ENCODE measurements around the gene OR2AJ1. TPM values are rescaled to one million over a fixed set of nuclear protein-coding genes. Genes with fewer than 3 reads are reported as not detected.

The OR2AJ1 gene
- total and polyA plus RNA-seq, 2 experiments from 2014 or later: not detected

DNA sequence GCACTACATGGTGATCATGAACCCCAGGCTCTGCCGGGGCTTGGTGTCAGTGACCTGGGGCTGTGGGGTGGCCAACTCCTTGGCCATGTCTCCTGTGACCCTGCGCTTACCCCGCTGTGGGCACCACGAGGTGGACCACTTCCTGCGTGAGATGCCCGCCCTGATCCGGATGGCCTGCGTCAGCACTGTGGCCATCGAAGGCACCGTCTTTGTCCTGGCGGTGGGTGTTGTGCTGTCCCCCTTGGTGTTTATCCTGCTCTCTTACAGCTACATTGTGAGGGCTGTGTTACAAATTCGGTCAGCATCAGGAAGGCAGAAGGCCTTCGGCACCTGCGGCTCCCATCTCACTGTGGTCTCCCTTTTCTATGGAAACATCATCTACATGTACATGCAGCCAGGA lies 28.7 kb upstream of the OR2AJ1 start:
- Histone ChIP-seq H4K20me1 (ENCODE audit: insufficient read depth, poor library complexity, severe bottlenecking) (no peaks in the 10 kb centered on the region), H3K9me3 (ENCODE audit: low read depth) (no peaks in the 10 kb centered on the region), H3K4me1 (ENCODE audit: insufficient read depth) (no peaks in the 10 kb centered on the region), H3K27me3 (no peaks in the 10 kb centered on the region), H2AFZ (no peak overlapping the region), H3K36me3 (replicated peaks; ENCODE audit: insufficient read depth, low read depth) (no peaks in the 10 kb centered on the region), H3K79me2 (no peaks in the 10 kb centered on the region), H3K4me2 (no peak overlapping the region), H3K4me3 (no peak overlapping the region), H3K27ac (no peak overlapping the region), H3K9me2 (replicated peaks; ENCODE audit: insufficient read depth) (no peaks in the 10 kb centered on the region)
- WGBS (ENCODE audit: low lambda C conversion rate, missing lambda C conversion rate): 93% methylated on average over 14 of the region's 14 CpGs
- no peak for DNase-seq (ENCODE audit: low spot score)
- TF ChIP-seq CTCF (IDR thresholded peaks at IDR 0.05; ENCODE audit: poor library complexity): no peak
- no peak for TF ChIP-seq EZH2phosphoT487 (IDR thresholded peaks at IDR 0.05; ENCODE audit: low read depth, severe bottlenecking, unreplicated experiment)
- TF ChIP-seq EZH2 (IDR thresholded peaks at IDR 0.05; ENCODE audit: borderline replicate concordance): no peak

GRCh38 chr1:247904122-247904521 lies 20.6 kb upstream of the OR2AJ1 start:
- Histone ChIP-seq H3K79me2 (no peaks in the 10 kb centered on the region), H3K27me3 (no peaks in the 10 kb centered on the region), H3K9me2 (replicated peaks; ENCODE audit: insufficient read depth) (no peaks in the 10 kb centered on the region), H3K9me3 (ENCODE audit: low read depth) (peaks cover 4% of the 10 kb centered on the region), H2AFZ (no peak overlapping the region), H3K4me2 (no peak overlapping the region), H3K4me1 (ENCODE audit: insufficient read depth) (no peaks in the 10 kb centered on the region), H4K20me1 (ENCODE audit: insufficient read depth, poor library complexity, severe bottlenecking) (no peaks in the 10 kb centered on the region), H3K36me3 (replicated peaks; ENCODE audit: insufficient read depth, low read depth) (no peaks in the 10 kb centered on the region), H3K4me3 (no peak overlapping the region), H3K27ac (no peak overlapping the region)
- WGBS (ENCODE audit: low lambda C conversion rate, missing lambda C conversion rate): 59% methylated on average over 6 of the region's 6 CpGs
- no peak for DNase-seq (ENCODE audit: low spot score)
- TF ChIP-seq CTCF (IDR thresholded peaks at IDR 0.05; ENCODE audit: poor library complexity): no peak
- no peak for TF ChIP-seq EZH2 (IDR thresholded peaks at IDR 0.05; ENCODE audit: borderline replicate concordance)
- no peak for TF ChIP-seq EZH2phosphoT487 (IDR thresholded peaks at IDR 0.05; ENCODE audit: low read depth, severe bottlenecking, unreplicated experiment)

- H3K27me3 ChIP-seq: no peaks in the 10 kb centered on the region
- TF ChIP-seq EZH2phosphoT487 (IDR thresholded peaks at IDR 0.05; ENCODE audit: low read depth, severe bottlenecking, unreplicated experiment): no peak
- no peak for TF ChIP-seq CTCF (IDR thresholded peaks at IDR 0.05; ENCODE audit: poor library complexity)
- TF ChIP-seq EZH2 (IDR thresholded peaks at IDR 0.05; ENCODE audit: borderline replicate concordance): no peak
Observed at GRCh38 chr1:247905181-247905580, 19.5 kb upstream of the OR2AJ1 start.

More at GRCh38 chr1:247905181-247905580, 19.5 kb upstream of the OR2AJ1 start:
- H3K36me3 ChIP-seq (replicated peaks; ENCODE audit: insufficient read depth, low read depth): no peaks in the 10 kb centered on the region
- no peak for DNase-seq (ENCODE audit: low spot score)
- H2AFZ ChIP-seq: no peak overlapping the region
- H3K27ac ChIP-seq: no peak overlapping the region
- WGBS (ENCODE audit: low lambda C conversion rate, missing lambda C conversion rate): 82% methylated on average over 13 of the region's 13 CpGs
- H3K79me2 ChIP-seq: no peaks in the 10 kb centered on the region
- no peak overlapping the region for H3K4me3 ChIP-seq
- H3K9me3 ChIP-seq (ENCODE audit: low read depth): peaks cover 4% of the 10 kb centered on the region
- no peak overlapping the region for H3K4me2 ChIP-seq
- no peaks in the 10 kb centered on the region for H3K4me1 ChIP-seq (ENCODE audit: insufficient read depth)
- no peaks in the 10 kb centered on the region for H3K9me2 ChIP-seq (replicated peaks; ENCODE audit: insufficient read depth)
- no peaks in the 10 kb centered on the region for H4K20me1 ChIP-seq (ENCODE audit: insufficient read depth, poor library complexity, severe bottlenecking)
